Upper lobe of left lung (tissue), 6 donors: ENCODE data around the gene ERFE. TPM values are rescaled to one million over a fixed set of nuclear protein-coding genes. Genes with fewer than 3 reads are reported as not detected.

Source experiments
- ATAC-seq, 2 donors: fragments of 200-7000 bp; cut with Tn5 transposase; one replicate each; pipeline ENCODE4 v1.9.1; 2022; ENCODE audit warnings: mild to moderate bottlenecking in 2 of 2, moderate library complexity in 2 of 2; ENCODE audit not compliant: low FRiP score in 2 of 2
- DNase-seq, 2 donors: peaks; one replicate each; pipeline ENCODE4 v3.0.0-alpha.2; 2019 to 2020
- H3K27ac ChIP-seq, 4 donors: fragments of 200-600 bp; sonication (generic); one replicate each; pipeline ENCODE4 v1.5.1; 2016 to 2019
- H3K27me3 ChIP-seq, 4 donors: fragments of 200-600 bp; sonication (generic); one replicate each; pipeline ENCODE4 v1.5.1; 2017 to 2019
- H3K36me3 ChIP-seq, 4 donors: fragments of 200-600 bp; sonication (generic); one replicate each; pipeline ENCODE4 v1.5.1; 2016 to 2019
- H3K4me1 ChIP-seq, 4 donors: fragments of 200-600 bp; sonication (generic); one replicate each; pipeline ENCODE4 v1.5.1; 2018 to 2019
- H3K4me3 ChIP-seq, 4 donors: fragments of 200-600 bp; sonication (generic); one replicate each; pipeline ENCODE4 v1.5.1; 2017 to 2019; ENCODE audit warnings: mild to moderate bottlenecking in 2 of 4, moderate library complexity in 1 of 4
- H3K9me3 ChIP-seq, 4 donors: fragments of 200-600 bp; sonication (generic); one replicate each; pipeline ENCODE4 v1.5.1; 2018 to 2019
- CTCF ChIP-seq, 6 experiments: fragments of 450-650 bp in 4 of 6; fragments of 200-600 bp in 2 of 6; sonication (generic) in 2 of 6; IDR thresholded peaks; one replicate each; pipeline ENCODE4 v1.5.1; 2016 to 2019; ENCODE audit warnings: antibody characterized with exemption in 6 of 6
- EP300 ChIP-seq, 4 donors: sonication (generic); formaldehyde crosslinking; IDR thresholded peaks; one replicate each; pipeline ENCODE4 v1.5.1; 2017; ENCODE audit warnings: antibody characterized with exemption in 4 of 4, control low read depth in 2 of 4
- POLR2A ChIP-seq, 4 donors: fragments of 450-650 bp; IDR thresholded peaks; one replicate each; pipeline ENCODE4 v1.5.1; 2016 to 2017; ENCODE audit warnings: antibody characterized with exemption in 4 of 4, mild to moderate bottlenecking in 2 of 4
- POLR2AphosphoS5 ChIP-seq, 2 donors: sonication (generic); formaldehyde crosslinking; IDR thresholded peaks; one replicate each; pipeline ENCODE4 v1.5.1; 2017; ENCODE audit warnings: antibody characterized with exemption in 2 of 2
- WGBS, 2 donors: methylation state at CpG; one replicate each; pipeline ENCODE4 v1.1.5; 2017 to 2018; 5-methylcytosine and 5-hydroxymethylcytosine counted together
- total RNA-seq, 6 donors: library from RNA; depleted of rRNA in 4 of 6; stranded (reverse); fragments of >200 nt in 4 of 6; gene quantifications; one replicate each; pipeline versions ENCODE4 v1.1.0 to v1.2.1, GENCODE V29; 2016 to 2021
- donor health status: DM: no; HTN: no; CAD: no; lungs with moderate emphysema.
- donor health status: DM: no; HTN: yes; CAD: no; lungs with severe emphysema.

ERFE gene
- total RNA-seq, 6 donors from 2014 or later, result 0.30 to 1.1 (median 0.43) TPM; not detected in 3

GRCh38 chr2:238140721-238141540 lies 17.8 kb upstream of the ERFE start:
- Histone ChIP-seq H3K4me3 (no peak overlapping the region), H3K27ac (peak overlapping the region in 1 of 4 donors; percentile 11), H3K4me1 (peaks cover 8 to 28% (median 18%) of the 10 kb centered on the region in 4 donors), H3K27me3 (no peaks in the 10 kb centered on the region), H3K9me3 (no peaks in the 10 kb centered on the region), H3K36me3 (no peaks in the 10 kb centered on the region)
- no peak for ATAC-seq
- 92 to 93% methylated on average over 30 to 50 of the region's 60 CpGs for WGBS, 2 donors
- TF ChIP-seq EP300 (IDR thresholded peaks at IDR 0.05) (no peak), POLR2AphosphoS5 (IDR thresholded peaks at IDR 0.05) (no peak), POLR2A (IDR thresholded peaks at IDR 0.05) (no peak), CTCF (IDR thresholded peaks at IDR 0.05) (no peak)
- DNase-seq, result peak in 1 of 2 donors; percentile 82

GRCh38 chr2:238141541-238142318 lies 17.0 kb upstream of the ERFE start:
- no peaks in the 10 kb centered on the region for H3K9me3 ChIP-seq
- no peak overlapping the region for H3K4me3 ChIP-seq
- peak overlapping the region in 1 of 4 donors; percentile 11 for H3K27ac ChIP-seq
- 46 to 61% methylated on average over 4 to 8 of the region's 10 CpGs for WGBS, 2 donors
- DNase-seq (peak; percentile 52 to 64), ATAC-seq (peak in 1 of 2 donors; percentile 12)
- H3K4me1 ChIP-seq, result peaks cover 8 to 28% (median 18%) of the 10 kb centered on the region in 4 donors
- H3K36me3 ChIP-seq, result no peaks in the 10 kb centered on the region
- TF ChIP-seq CTCF (IDR thresholded peaks at IDR 0.05) (no peak), EP300 (IDR thresholded peaks at IDR 0.05) (no peak), POLR2AphosphoS5 (IDR thresholded peaks at IDR 0.05) (no peak), POLR2A (IDR thresholded peaks at IDR 0.05) (no peak)
- H3K27me3 ChIP-seq, result no peaks in the 10 kb centered on the region

- ATAC-seq (no peak), DNase-seq (peak in 1 of 2 donors; percentile 74)
- Histone ChIP-seq H3K36me3 (no peaks in the 10 kb centered on the region), H3K27ac (peak overlapping the region in 1 of 4 donors; percentile 11), H3K4me3 (no peak overlapping the region), H3K9me3 (no peaks in the 10 kb centered on the region), H3K4me1 (peaks cover 8 to 28% (median 16%) of the 10 kb centered on the region in 4 donors), H3K27me3 (no peaks in the 10 kb centered on the region)
- WGBS, 2 donors, result 81 to 85% methylated on average over 3 to 27 of the region's 30 CpGs
- TF ChIP-seq POLR2A (IDR thresholded peaks at IDR 0.05) (no peak), POLR2AphosphoS5 (IDR thresholded peaks at IDR 0.05) (no peak), CTCF (IDR thresholded peaks at IDR 0.05) (no peak), EP300 (IDR thresholded peaks at IDR 0.05) (no peak)
These were observed 16.2 kb upstream of the ERFE start for GRCh38 chr2:238142382-238143205.

GRCh38 chr2:238143239-238143951 lies 15.4 kb upstream of the ERFE start:
- Histone ChIP-seq H3K4me1 (peaks cover 4 to 28% (median 14%) of the 10 kb centered on the region in 4 donors), H3K9me3 (no peaks in the 10 kb centered on the region), H3K27me3 (no peaks in the 10 kb centered on the region), H3K27ac (peak overlapping the region in 1 of 4 donors; percentile 38), H3K36me3 (no peaks in the 10 kb centered on the region), H3K4me3 (no peak overlapping the region)
- TF ChIP-seq EP300 (IDR thresholded peaks at IDR 0.05) (no peak), CTCF (IDR thresholded peaks at IDR 0.05) (no peak), POLR2A (IDR thresholded peaks at IDR 0.05) (no peak), POLR2AphosphoS5 (IDR thresholded peaks at IDR 0.05) (no peak)
- WGBS, 2 donors, result 44 to 77% methylated on average over 3 to 18 of the region's 20 CpGs
- ATAC-seq (no peak), DNase-seq (peak in 1 of 2 donors; percentile 70)
